ENCODE results near the gene CDT1. TPM values are rescaled to one million over a fixed set of nuclear protein-coding genes. Genes with fewer than 3 reads are reported as not detected.

Gene CDT1
- total RNA-seq, 1 experiment from 2014 or later, result 74.1 TPM

DNA sequence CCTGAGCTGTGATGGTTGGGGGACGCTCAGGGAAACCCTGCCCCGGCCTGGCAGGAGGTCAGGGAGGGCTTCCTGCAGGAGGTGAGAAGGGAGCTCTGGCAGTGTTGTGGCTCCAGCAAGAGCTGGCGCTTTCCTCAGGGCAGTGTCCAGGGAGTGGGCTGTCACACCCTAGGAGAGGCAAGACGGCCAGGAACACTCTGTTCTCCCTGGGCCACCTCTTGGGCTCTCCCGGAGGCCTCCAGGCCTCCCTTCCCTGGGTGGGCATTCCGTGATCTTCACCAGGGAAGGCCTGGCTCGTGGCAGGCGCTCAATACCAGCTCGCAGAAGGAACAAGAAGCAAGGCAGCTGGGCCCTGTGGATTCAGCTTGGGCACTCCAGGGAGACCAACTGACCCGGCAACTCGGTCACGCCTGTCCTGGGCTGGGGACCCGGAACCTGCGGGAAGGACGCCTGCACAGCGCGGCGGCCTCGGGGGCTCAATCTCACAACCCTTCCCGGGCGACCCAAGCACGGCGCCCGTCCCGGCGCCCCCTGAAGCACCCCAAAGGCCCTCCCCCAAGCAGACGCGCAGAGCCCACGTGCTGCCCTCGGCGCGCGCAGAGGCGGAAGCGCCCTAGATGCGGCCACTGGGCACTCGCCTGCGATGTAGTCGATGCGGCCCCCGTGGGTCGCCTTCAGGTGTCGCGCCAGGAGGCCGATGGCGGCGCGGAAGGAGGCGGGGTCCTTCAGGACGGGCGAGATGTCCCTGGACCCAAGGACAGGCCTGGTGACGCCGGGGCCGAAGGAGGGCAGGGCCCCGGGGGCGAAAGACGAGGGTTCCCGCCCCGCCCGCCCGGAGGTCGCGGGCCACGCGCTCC, 7.6 kb downstream of the CDT1 start:
- H4K5ac ChIP-seq (ENCODE audit: insufficient read length, low read depth, low read length), result no peak overlapping the region
- no peak overlapping the region for H2BK20ac ChIP-seq (ENCODE audit: low read depth, low read length, poor library complexity, severe bottlenecking)
- Mint-ChIP-seq H3K36me3 (ENCODE audit: insufficient read depth in 1 of 3, low read depth in 3 of 3) (peaks cover 17 to 47% (median 41%) of the 10 kb centered on the region in 3 experiments; a peak in 6 of 7 replicates), H3K27ac (peak overlapping the region in 2 of 3 experiments; percentile 94 to 96; a peak in 4 of 7 replicates), H3K9me3 (no peaks in the 10 kb centered on the region), H3K27me3 (ENCODE audit: low read depth) (no peaks in the 10 kb centered on the region; the same call in 1 of the 2 replicates), H3K4me3 (peak overlapping the region; percentile 83 to 93), H3K4me1 (peaks cover 6 to 10% of the 10 kb centered on the region in 2 experiments)
- peak overlapping the region; percentile 51 for H2BK120ac ChIP-seq (ENCODE audit: low read depth, low read length, poor library complexity, severe bottlenecking)
- no peaks in the 10 kb centered on the region for H3K27me3 ChIP-seq (ENCODE audit: insufficient read depth, low read length)
- no peaks in the 10 kb centered on the region for H3K4me1 ChIP-seq (ENCODE audit: insufficient read depth, low read length)
- peaks cover 3% of the 10 kb centered on the region; the same call in 1 of the 2 replicates for H3K79me2 ChIP-seq (ENCODE audit: insufficient read depth, low read length)
- H3K4me2 ChIP-seq (ENCODE audit: insufficient read depth, insufficient read length, low read length), result peak overlapping the region; percentile 81
- H2BK15ac ChIP-seq (ENCODE audit: low read depth, low read length), result no peak overlapping the region
- peaks cover 3% of the 10 kb centered on the region for H4K20me1 ChIP-seq (ENCODE audit: control insufficient read depth, insufficient read depth, insufficient read length)
- peak overlapping the region; percentile 86 for H3K18ac ChIP-seq (ENCODE audit: insufficient read length, low read depth, low read length)
- no peak overlapping the region for H3K56ac ChIP-seq (ENCODE audit: insufficient read length, low read depth, low read length)
- no peak overlapping the region for H2AFZ ChIP-seq (ENCODE audit: low read length)
- TF ChIP-seq, protein P1, sequence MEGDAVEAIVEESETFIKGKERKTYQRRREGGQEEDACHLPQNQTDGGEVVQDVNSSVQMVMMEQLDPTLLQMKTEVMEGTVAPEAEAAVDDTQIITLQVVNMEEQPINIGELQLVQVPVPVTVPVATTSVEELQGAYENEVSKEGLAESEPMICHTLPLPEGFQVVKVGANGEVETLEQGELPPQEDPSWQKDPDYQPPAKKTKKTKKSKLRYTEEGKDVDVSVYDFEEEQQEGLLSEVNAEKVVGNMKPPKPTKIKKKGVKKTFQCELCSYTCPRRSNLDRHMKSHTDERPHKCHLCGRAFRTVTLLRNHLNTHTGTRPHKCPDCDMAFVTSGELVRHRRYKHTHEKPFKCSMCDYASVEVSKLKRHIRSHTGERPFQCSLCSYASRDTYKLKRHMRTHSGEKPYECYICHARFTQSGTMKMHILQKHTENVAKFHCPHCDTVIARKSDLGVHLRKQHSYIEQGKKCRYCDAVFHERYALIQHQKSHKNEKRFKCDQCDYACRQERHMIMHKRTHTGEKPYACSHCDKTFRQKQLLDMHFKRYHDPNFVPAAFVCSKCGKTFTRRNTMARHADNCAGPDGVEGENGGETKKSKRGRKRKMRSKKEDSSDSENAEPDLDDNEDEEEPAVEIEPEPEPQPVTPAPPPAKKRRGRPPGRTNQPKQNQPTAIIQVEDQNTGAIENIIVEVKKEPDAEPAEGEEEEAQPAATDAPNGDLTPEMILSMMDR (conservative IDR thresholded peaks at IDR 0.05), result no peak
- H3K23ac ChIP-seq (ENCODE audit: insufficient read length, low read depth, low read length), result no peak overlapping the region
- H4K91ac ChIP-seq (ENCODE audit: insufficient read length, low read depth, low read length), result no peak overlapping the region
- no peak overlapping the region; the same call in 1 of the 2 replicates for H3K4ac ChIP-seq (ENCODE audit: low read depth, low read length)
- H3K79me1 ChIP-seq (ENCODE audit: insufficient read depth, low read depth, low read length, poor library complexity, severe bottlenecking), result no peaks in the 10 kb centered on the region
- H4K8ac ChIP-seq (replicated peaks; ENCODE audit: insufficient read length, low read depth, low read length), result no peak overlapping the region
- no peak overlapping the region for H2BK12ac ChIP-seq (ENCODE audit: insufficient read length, low read depth, low read length)
- no peaks in the 10 kb centered on the region for H3K9me3 ChIP-seq (ENCODE audit: control insufficient read depth, low read depth, low read length)
- H2BK5ac ChIP-seq (ENCODE audit: insufficient read length, low read length), result no peak overlapping the region
- WGBS (ENCODE audit: extremely low coverage, insufficient read length, low lambda C conversion rate), result no CpG with 5 or more reads among the region's 65 CpGs
- no peak overlapping the region for H3T11ph ChIP-seq (ENCODE audit: low read length)
- no peak overlapping the region for H3K27ac ChIP-seq (ENCODE audit: insufficient read length, low read depth, low read length)
- H3K23me2 ChIP-seq (ENCODE audit: insufficient read length, low read depth, low read length, poor library complexity, severe bottlenecking), result peaks cover 9% of the 10 kb centered on the region
- H3K9ac ChIP-seq (ENCODE audit: extremely low read depth, insufficient read length, low read length), result peak overlapping the region; percentile 82
- H3K14ac ChIP-seq (ENCODE audit: insufficient read depth, low read length), result peak overlapping the region; percentile 91
- no peak overlapping the region for H2AK5ac ChIP-seq (ENCODE audit: insufficient read length, low read length)
- DNase-seq, result peak; percentile 38

All from H9 (cell line).